Measurements from ENCODE around the gene ALKBH3. TPM values are rescaled to one million over a fixed set of nuclear protein-coding genes. Genes with fewer than 3 reads are reported as not detected.

The ALKBH3 gene
- 71.9 and 76.8 TPM in 2 replicates for total RNA-seq (2014; rRNA removed; shearing (Covaris generic))

DNA sequence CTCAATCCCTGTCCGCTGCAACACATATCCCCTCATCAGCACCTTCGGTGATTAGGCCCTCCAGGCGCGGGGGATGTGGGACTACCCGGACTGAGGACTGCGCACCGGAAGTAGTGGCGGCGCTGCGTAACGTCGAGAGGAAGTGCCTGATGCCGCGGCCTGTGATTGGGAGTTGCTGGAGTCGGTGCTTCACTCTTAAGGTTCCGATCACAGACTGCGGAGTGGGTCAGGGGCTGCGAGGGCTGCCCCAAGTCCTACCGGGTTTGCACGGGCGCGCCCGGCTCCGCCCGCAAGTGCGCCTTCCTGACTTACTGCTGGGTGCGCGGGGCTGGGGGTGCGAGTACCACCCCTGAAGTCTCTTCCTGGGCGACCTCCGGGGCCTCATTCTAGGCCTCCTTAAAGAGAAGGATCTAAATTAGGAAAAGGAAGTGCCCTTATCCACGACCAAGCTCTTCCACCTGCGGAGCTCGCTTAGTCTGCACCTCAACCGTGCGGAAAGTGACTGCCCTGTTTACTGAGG lies at the start of gene ALKBH3:
ALKBH3 (plus strand) TSS at position 192 of the 520 bp plus-strand sequence. CDS start 1,822 bp downstream, outside the sequence.
- DNase-seq (ENCODE audit: low spot score) = peak; percentile 94

DNA sequence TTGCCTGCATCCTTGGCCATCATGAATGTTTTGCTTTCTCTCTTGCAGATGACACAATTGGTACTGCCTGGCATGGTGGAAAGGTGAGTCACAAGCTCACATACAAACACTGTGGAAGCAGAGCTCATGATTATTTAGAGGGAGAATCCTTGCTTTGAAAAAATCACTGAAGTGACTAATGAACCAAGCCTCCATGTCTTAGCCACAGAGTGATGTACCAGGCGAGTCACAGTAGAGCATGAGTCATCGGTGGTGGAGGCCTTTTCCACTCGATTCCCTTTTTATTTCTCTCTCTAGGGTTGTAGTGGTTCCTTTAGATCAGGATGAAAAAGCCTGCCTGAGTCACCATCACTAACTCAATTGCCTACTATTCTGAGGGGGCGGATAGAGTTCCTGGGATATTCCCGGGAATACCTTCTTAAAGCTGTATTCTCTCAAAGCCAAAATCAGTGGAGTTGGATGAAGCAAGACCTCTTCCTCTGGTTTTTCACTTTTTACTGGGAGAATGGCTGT lies 49.6 kb upstream of the ALKBH3 start:
- DNase-seq (ENCODE audit: low spot score) = peak; percentile 99

DNA sequence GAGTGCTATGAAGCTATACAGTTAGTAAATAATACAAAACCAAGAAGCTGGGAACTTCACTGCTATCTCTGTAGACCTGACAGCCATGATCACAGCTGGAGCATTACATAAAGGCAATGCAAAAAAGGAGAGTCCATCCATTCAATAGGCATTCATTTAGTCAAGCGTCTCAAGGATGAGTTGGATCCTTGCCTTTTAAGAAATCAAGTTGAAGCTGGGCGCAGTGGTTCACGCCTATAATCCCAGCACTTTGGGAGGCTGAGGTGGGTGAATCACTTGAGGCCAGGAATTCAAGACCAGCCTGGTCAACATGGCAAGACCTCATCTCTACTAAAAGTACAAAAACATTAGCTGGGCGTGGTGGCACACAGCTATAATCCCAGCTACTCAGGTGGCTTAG lies 48.1 kb upstream of the ALKBH3 start:
- DNase-seq (ENCODE audit: low spot score) = no peak

DNA sequence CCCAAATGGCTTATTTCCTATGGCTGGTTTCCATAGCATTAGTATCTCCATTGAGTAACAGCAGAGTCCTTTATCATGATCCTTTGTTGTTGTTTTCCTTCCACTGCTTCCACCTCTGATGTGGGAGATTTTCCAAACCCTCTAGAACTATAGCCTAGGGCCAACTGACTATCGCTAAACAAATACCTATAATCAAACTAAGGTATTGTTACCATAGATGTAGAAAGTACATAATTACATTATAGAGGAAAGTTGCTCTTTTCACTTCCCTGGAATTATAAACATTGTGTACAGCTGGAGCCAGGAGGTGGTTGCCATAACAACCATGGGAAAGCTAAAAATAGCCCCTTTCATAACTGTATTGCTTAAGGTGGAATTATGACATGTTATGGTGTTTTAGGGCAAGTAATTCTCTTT lies 47.0 kb upstream of the ALKBH3 start:
- DNase-seq (ENCODE audit: low spot score) = no peak

DNA sequence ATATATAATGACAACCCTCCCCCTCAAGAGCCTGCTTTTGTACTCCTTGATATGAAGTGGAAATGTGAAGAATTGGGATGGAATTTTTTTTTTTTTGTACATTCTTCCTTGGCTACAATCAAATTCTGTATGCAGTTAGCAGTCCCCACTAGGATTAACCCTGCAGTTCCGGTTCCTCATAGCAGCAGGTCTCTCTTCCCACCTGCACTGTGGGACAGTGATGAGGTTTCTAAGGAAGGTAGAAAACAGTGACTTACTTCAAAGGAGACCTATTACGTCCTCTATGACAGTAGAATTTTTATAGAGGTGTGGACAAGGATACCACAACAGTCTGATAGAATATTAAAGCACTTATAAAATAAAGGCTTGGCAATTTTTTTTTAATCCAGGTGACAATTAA lies 46.3 kb upstream of the ALKBH3 start:
- no peak for DNase-seq (ENCODE audit: low spot score)

DNA sequence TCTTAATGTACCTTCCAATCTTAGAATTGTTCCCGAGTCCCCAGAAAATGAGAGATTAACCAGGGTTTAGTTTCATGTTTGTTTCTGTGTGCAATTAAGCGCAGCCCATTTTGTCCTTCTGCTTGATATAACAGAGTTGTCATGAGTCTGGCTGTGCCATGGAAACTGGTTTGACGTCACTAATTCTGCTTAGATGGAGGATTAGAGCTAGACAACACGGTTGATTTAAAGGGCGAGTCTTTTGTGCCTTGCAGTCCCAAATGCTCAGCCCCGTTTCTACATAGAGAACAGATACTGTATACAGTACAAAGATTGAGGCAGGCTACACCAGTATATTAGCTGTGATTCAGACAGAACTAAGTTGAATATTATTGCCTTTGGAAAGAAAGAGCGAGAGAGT lies 45.5 kb upstream of the ALKBH3 start:
- no peak for DNase-seq (ENCODE audit: low spot score)

DNA sequence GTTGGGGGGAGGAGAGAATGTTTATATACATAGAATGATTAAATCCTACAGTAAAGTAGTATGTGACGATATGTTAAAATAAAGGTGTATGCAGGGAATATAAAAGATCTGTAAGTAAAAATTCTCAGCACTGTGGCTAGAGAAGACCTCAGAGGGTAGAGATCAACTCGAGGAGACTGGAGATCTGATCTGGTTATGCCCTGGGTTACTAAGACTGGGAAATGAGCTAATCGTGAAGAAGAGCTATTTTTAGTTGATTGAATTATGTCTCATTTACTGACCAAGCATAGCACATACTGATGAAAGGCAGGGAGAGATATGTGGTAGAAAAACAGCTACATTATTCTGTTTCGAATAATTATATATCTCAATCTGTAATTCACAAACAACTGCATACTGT lies 42.8 kb upstream of the ALKBH3 start:
- no peak for DNase-seq (ENCODE audit: low spot score)

DNA sequence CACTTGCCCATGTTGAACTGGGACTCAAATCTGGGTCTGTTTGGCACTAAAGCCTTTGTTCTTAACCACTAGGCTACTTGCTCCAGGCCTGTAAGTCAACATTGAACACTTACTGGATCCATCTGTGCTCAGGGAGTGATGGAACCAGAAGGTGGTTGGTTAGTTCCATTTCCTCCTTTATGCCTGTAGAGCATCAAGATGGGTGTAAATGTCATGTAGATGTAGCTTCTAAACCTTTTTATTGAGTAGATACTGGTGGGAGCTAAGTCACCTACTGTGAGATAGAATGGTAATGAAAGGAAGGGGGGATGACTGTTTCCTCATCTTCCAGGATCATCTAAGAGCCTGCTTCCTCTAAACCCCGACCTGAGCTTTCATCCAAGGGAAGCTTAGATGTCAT lies 38.6 kb upstream of the ALKBH3 start:
- no peak for DNase-seq (ENCODE audit: low spot score)

DNA sequence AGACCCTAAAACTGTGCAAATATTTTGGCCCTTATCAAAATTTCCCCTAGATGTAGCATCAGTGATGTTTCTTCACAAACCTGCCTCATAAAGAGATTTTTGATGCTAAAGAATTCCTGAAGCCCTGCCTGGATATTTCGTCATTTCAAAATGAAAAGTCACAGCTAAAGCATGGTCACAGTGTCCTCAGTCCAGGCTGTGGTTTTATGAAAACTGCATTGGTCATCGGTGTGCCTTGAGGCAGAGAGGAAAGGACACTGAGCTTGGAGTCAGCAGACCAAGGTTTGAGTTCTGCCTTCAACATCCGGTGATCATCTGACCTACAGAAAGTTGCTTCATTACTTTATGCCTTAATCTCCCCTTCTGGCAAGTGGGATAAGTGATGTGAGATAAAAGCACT lies 34.8 kb upstream of the ALKBH3 start:
- no peak for DNase-seq (ENCODE audit: low spot score)

DNA sequence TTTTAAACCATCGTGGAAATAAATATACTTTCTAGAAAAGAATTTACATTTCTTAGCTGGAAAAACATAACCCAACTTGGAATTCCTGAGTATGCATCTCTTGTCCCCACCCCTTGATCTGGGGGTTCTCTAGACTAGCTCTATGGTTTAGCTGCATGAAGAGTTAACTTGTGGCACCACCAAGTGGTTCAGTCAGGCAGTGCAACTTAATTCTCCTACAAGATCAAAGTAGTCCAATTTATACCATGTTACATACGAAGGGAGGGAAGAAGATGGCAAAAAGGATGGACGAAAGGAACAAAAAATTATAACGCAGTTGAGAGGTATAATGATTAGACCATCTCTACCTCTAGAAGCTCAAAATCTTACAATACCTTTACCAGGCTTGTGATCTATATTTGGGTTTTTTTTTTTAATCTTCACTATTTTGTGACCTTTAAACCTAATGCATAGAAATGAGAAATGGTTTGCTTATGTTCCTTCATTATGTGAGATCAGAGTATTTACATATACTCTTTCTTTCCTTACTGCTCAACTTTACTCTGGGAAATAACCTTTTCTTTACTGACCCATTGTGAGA lies 28.5 kb upstream of the ALKBH3 start:
- DNase-seq (ENCODE audit: low spot score) = peak; percentile 75

DNA sequence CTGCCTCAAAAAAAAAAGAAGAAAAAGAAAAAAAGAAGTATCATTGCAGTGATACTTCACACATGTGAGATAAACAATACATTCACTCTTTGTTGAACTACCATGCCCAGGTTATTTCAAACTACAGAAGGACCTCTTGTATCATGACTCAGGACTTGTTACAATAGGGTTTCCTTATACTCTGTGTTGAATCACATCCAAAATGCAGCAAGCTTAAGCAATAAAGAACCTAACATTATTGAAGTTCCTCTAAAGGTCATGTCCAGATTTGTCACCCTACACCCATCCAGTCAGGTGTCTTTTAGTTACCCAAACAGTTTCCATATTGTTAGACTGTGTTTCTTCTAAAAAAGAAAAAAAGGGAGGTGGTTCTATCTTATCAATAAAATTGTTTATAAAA lies 26.9 kb upstream of the ALKBH3 start:
- DNase-seq (ENCODE audit: low spot score) = no peak

DNA sequence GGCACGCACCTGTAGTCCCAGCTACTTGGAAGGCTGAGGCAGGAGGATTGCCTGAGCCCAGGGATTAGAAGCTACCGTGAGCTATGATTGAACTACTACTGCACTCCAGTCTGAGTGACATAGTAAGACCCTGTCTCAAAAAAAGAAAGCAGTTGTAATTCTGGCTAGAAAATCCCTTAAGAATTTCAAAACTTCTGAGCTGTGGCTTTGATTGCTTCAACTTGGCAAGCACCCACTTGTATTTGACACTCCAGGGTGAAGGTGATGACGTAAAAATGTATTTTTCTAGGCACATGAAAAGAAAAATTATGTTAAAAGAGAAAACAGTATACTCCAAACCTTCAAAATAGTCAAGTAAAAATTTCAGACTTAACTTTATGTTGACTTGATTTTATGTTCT lies 23.6 kb upstream of the ALKBH3 start:
- DNase-seq (ENCODE audit: low spot score) = no peak

DNA sequence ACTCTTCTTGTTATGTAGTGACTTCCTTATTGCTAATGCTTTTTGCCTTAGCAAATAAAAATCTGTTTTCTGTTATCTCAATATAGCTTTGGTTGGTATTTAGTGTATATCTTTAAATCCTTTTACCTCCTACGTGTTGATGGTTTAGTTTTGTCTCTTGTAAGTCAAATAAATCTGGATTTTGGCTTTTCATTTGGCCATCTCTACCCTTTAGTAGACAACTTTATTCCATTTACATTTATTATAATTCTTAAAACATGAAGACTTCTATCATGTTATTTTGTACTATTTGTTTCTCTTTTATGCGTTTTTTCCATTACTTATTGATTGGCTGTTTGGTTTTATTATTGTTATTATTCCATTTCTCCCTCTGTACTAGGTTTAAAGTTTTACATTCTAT lies 19.5 kb upstream of the ALKBH3 start:
- DNase-seq (ENCODE audit: low spot score) = no peak

DNA sequence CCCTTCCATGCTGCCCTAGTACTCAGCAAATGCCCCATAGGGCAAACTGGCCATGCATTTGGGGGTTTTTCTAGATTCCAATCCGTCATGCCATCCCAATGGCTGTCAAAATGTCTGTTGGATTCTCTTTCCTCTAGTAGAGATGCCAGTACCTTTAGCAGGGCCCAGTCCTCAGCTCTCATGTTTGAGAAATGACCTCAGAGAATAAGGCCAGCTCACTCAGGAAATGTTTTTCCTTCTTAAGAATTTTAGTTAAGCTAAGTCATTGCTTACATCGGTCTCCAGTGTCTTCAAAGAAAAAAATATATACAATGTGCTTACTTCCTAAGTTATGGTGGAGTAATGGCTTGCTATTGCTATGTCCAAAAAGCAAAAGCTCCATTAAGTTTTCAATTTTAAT lies 14.1 kb upstream of the ALKBH3 start:
- DNase-seq (ENCODE audit: low spot score) = no peak

DNA sequence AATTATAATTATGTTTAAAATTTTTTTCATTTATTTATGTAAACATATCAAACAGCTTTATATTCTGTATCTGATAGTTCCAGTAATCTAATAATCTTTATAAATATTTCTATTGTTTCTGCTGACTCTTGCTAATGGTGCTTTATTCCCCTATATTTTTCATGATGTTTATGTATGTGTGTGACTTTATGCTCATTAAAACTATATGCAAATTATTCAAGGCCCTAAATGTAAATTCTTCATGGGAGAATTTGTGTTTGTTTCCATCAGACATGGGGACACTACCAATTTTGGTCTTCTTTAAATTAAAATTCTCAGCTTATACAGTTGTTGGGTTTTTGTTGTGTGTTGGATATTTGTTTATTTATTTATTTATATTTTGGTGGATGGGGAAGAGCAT lies 13.7 kb upstream of the ALKBH3 start:
- DNase-seq (ENCODE audit: low spot score) = no peak

DNA sequence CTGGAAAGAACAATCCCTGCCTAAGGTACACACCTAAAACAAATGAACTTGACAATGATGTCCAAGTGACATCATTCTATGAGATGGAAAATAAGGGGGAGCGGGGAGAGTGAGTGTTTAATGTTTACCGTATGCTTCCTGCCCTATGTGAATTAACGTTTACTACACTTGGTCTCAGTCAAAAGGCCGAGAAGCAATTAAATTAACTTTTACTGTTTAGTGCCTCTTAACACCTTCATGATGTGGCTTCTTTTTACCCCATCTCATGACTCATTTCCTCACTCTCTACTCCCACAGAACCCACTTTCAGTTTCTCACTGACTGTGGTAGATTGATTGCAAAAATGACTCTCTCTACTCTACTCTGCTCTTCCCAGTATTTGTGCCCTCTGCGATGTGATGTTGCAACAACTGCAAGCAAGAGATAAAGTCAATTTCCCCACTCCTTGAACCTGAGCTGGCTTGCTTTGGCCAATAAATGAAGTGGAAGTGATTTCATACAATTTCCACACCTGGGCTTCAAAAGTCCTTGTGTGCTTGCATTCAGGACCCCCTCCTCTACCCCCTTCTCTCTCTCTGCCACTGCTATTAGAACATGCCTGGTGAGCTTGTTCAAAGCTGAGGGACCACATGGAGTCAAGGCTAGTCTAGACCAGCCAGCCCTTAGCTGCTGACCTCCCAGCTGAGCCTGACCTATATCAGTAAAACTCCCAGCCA lies 11.6 kb upstream of the ALKBH3 start:
- peak; percentile 82 for DNase-seq (ENCODE audit: low spot score)

DNA sequence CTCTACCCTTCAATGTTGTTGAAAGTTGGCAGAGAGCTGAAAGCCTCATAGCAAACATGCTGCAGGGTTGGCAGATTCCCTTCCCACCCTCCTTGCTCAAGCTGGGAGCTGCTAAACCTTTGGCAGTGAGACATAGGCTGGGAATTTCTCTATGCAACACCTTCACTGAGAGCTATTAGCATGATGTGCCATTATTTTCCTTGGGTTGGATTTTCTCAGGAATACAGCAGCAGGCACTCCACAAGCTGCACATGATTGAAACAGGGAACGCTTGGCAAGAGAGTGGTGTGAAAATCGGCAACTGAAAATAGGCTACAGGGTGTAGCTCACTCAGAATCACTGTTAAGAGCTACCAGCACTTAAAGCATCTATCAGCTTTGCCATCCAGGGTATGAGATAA lies 9.6 kb upstream of the ALKBH3 start:
- DNase-seq (ENCODE audit: low spot score) = no peak

DNA sequence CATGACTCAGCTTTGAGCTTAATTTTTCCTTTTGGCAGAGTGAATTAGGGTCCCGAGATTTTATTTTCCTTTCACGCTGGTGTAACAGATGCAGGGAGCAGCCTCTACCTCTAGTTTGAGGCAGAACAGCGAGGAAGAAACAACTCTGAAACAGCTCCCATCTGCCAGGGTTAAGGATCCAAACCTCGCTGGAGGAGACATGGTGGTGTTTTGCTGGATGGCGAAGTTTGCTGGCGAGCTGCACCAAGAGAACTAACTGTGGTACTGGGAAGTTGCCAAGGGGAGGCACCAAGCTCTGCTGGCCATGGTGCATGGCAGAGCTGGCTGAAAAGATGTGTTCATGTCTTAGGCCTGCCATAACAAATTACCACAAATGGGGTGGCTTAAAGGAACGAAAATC lies 7.6 kb upstream of the ALKBH3 start:
- no peak for DNase-seq (ENCODE audit: low spot score)

DNA sequence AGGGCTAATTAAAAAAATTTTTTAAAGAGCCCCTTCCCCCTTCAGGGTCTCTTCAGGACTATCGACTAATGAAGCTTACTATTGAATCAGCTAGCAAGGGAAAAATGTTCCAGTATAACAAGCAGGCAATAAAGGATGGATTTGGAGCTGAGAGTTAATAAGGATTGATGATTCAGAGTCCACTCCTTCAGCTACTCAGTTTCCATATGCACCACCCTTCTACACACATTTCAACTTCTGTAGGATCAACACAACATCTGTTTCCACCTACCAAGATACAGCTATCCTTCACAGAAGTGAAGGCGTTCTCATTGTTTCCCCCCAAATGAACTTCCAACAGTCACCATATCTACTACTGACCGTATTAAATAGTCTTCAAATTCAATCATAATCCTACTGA lies 6.6 kb upstream of the ALKBH3 start:
- no peak for DNase-seq (ENCODE audit: low spot score)

DNA sequence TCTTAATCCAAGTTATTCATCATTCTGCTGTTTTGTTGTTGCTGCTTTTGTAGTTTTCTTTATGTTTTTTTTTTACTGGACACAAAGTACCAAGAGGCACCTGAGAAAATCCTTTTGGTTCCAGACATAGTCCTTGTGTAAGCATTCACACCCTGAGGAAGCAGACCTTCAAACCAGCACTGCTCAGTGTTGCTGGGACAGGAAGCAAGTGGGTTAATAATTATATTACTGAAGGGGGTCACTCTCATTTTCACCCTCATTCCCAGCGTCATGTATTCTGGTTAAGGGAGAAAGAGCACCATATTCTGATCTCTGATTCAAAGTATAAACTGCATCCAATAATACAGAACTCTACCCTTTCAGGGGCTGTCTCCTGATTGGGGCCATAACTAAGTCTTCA lies 5.9 kb upstream of the ALKBH3 start:
- DNase-seq (ENCODE audit: low spot score) = no peak

DNA sequence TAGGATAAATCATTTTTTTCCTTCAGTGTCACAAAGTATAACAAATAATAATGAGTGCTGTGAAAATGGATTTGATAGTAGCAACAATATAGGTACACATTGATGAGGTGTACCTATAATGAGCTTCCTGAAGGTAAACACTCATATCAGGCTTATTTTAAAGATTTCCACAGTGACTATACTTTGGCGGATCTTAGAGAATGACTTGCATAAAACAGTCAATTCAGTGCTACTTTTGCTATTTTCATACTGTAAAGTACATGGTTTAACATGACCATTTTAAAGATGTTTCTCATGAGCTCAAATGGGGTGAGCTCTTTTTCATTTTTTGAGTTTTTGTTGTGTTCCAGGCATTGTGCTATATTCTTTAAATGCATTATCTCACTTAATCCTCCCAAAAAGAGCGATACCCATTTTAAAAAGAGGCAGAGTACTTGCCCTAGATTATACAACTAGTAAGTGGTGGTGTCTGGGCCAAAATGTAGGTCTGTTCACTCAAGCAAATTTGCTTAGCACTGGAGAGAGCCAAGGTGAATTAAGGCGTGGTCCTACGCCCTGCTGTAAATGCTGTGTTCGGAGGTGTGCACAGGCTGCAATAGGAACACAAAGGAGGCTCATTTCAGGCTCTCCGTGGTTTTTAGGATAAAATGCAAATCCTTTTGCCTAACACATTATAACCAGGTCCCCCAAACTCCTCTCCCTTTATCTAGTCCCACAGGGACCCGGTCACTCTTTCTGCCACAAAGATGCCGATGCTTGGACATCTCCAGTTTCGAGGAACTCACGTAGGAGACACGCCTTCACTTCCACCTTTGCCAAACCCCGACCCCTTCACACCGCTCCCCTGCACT lies 617 bp upstream of the ALKBH3 start:
- DNase-seq (ENCODE audit: low spot score) = no peak

DNA sequence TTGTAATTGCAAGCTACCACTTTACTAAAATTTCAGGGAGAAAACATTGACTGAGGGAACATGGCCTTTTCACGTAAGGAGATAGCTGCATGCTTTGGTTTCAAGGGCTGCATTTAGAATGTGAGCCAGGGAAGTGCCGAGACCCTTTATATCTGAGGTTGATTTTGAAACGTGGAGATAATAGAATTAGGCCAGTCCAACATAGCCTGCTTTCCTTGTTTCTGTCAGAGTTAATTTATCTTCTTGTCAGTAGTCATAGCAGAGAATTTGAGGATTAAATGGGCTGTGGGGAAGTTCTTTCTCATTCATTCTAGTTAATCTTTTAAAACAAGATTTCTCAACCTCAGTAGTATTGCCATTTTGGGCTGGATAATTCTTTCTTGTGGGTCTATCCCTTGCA lies 12.2 kb downstream of the ALKBH3 start:
- DNase-seq (ENCODE audit: low spot score) = no peak
